Cardiac fibroblast (primary cell): Measurements from ENCODE around the gene UNC80.

Experiments
- DNase-seq, 2 donors: peaks; one replicate each; pipeline versions ENCODE4 v3.0.0 to v3.0.0-alpha.2; 2010; ENCODE audit warnings: low read depth in 2 of 2
- H3K4me3 ChIP-seq, 2 donors: replicated peaks in 1 of 2; 1 replicate in 1 of 2; 2 replicates in 1 of 2; pipeline ENCODE4 v1.5.1; 2011; ENCODE audit warnings: low read depth in 2 of 2, low read length in 2 of 2, mild to moderate bottlenecking in 2 of 2, moderate library complexity in 1 of 2
- TF ChIP-seq, protein P1 (sequence below): IDR thresholded peaks from one replicate; pipeline ENCODE4 v1.5.1; 2011; ENCODE audit warnings: low read depth, mild to moderate bottlenecking, low read length, inconsistent platforms

UNC80 gene

DNA sequence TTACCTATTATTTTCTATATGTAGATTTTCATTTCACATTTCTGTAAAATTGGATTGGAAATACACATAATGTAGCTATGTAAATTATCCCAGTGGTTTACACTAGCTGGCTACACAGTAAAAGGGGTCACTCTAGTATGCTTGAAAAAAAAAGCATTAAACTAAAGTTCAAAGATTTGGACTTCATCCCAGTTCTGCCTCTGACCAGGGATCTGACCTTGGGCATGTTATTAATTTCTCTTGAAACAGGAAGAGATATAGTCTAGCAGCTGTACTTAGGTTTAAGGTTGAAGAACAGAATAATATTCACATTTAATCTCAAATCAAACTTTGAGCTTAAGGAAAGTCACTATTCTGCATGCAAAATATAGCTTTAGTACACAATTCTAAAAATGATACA, 166.3 kb downstream of the UNC80 start:
- no peak for DNase-seq
- TF ChIP-seq, protein P1, sequence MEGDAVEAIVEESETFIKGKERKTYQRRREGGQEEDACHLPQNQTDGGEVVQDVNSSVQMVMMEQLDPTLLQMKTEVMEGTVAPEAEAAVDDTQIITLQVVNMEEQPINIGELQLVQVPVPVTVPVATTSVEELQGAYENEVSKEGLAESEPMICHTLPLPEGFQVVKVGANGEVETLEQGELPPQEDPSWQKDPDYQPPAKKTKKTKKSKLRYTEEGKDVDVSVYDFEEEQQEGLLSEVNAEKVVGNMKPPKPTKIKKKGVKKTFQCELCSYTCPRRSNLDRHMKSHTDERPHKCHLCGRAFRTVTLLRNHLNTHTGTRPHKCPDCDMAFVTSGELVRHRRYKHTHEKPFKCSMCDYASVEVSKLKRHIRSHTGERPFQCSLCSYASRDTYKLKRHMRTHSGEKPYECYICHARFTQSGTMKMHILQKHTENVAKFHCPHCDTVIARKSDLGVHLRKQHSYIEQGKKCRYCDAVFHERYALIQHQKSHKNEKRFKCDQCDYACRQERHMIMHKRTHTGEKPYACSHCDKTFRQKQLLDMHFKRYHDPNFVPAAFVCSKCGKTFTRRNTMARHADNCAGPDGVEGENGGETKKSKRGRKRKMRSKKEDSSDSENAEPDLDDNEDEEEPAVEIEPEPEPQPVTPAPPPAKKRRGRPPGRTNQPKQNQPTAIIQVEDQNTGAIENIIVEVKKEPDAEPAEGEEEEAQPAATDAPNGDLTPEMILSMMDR: no peak
- H3K4me3 ChIP-seq: no peak overlapping the region

DNA sequence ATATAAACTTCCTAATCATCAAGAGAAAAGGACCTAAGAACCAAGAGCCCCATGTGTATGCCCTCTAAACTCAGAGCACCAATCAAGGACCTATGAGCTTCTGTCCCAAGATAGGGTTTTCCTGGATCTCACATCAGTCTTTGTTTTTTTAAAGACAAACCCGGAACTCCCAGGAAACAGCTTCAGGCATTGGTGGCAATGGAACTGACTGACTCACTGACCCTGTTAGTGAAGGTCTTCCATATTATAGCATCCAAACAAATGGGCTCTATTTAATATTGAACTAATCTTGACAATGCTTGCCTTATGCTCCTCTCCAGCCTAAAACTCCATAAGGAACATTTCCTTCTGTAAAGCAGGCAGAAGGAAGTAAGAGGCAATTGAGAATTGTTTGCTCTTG, 167.3 kb downstream of the UNC80 start:
- TF ChIP-seq, protein P1: no peak
- DNase-seq: no peak
- no peak overlapping the region for H3K4me3 ChIP-seq

DNA sequence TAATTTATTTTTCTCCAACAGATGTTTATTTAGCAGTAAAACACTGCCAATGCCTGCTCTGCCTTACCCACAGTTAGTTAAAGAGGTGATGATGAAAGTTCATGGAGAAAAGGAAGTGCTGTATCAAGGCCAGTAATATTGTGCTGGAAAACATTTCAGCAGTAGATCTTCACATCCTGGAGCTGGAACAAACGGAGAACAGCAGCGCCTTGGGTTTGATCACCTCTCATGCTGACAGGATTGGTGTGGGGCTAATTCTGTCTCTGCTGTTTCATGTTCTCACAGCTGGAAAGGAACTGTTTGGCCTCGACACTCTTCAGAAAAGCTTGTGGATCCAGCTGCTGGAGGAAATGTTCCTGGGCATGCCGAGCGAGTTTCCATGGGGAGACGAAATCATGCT, 169.3 kb downstream of the UNC80 start:
- DNase-seq: peak in 1 of 2 donors; percentile 5
- TF ChIP-seq, protein P1: no peak

DNA sequence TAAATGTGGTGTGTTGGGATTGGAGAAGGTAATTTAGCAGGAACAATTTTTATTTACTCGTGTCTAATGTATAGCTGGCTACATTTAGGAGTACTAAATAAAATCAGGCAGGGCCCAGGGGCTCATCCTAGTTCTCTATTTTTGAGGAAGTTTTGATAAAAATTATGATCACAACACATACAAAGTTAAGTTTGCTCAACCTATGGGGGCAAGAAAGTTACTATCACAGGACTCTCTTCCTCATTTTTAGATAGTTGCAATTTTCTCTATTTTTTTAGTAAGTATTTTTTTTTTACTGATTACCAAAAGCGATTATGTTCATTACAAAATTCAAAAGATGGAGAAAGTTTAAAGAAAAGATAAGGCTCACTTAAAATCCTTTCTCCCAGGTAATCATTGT, 170.8 kb downstream of the UNC80 start:
- DNase-seq: no peak
- TF ChIP-seq, protein P1: no peak
- H3K4me3 ChIP-seq: no peak overlapping the region

More for the DNA sequence above, 169.3 kb downstream of the UNC80 start:
- no peak overlapping the region for H3K4me3 ChIP-seq

DNA sequence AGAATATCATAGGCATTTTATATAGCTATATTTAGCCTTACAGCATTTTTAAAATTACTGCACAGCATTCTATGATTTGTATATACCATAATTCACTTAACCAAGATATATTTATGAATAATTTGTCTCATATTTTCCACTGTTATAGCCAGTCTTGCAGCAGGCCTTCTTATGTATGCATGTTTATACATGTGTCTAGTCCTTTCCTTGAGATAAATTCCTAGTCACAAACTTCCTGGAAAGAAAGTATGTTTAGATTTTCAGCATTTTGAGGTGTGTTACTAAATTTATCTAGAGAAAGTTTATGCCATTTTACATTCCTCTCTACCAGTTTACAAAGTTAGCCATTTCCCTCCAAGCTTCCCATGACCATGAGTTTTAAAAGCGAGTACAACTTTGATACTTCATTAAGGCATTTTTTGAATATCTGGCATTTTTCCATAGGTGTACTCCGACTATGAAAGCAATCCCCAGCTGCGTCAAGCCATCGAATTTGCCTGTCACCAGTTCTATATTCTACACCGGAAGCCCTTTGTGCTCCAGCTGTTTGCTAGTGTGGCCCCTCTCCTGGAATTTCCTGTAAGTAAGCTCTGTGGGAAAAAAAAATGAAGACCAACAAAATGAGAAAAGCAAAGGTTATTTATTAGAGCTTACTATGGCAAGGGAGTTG, 171.4 kb downstream of the UNC80 start:
- H3K4me3 ChIP-seq: no peak overlapping the region
- TF ChIP-seq, protein P1: no peak
- peak; percentile 5 to 23 for DNase-seq

DNA sequence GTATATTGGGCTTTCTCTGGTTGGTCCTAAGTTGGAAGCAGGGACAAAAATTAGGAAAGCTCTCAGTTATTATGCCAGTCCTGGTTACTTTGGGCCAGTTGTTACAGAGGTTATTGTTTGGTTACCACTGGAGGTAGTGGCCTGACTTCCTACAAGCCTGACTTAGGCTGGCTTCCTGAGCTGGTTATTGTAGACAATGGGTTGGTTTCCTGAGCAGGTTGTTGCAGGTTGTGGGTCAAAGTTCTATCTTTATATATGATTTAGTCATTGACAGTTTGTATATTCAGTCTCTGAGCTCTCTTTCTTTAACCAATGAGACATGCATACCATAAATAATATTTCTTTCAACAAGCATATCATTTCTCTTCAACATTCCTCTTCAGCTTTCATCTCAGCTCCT, 172.1 kb downstream of the UNC80 start:
- DNase-seq: no peak
- TF ChIP-seq, protein P1: no peak
- no peak overlapping the region for H3K4me3 ChIP-seq

DNA sequence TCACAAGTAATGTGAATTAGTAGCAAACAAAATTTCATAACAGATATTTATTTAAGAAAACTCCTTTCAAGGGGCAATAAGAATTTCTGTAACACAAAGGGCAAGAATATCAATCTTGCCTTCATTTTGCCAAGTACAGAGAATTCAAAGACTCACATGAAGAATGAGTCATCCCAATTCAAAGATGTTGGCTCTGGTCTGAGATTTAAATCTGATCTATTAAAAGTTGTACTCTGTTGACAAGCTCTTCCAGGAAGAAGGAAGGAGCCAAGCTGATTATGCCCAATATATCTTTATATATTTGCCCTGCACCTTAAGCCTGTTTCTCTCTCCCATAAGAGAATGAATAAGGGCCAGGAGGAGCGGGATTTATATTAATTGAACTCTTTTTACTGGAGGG, 174.9 kb downstream of the UNC80 start:
- TF ChIP-seq, protein P1: no peak
- DNase-seq: peak in 1 of 2 donors; percentile 3
- no peak overlapping the region for H3K4me3 ChIP-seq
